Heart right ventricle (tissue), 16 donors: ENCODE data around the gene NAXD. TPM values are rescaled to one million over a fixed set of nuclear protein-coding genes. Genes with fewer than 3 reads are reported as not detected.

Source experiments
- ATAC-seq, 8 donors: fragments of 200-7000 bp; cut with Tn5 transposase; one replicate each; pipeline ENCODE4 v1.9.1; 2020; ENCODE audit warnings: mild to moderate bottlenecking in 8 of 8, moderate library complexity in 8 of 8, moderate number of reproducible peaks in 1 of 8
- DNase-seq, 2 donors: peaks; one replicate each; pipeline ENCODE4 v3.0.0-alpha.2; 2020
- H3K27ac ChIP-seq, 10 donors: fragments of 200-600 bp; sonication (generic) in 2 of 10; one replicate each; pipeline versions ENCODE4 v1.5.0 to v1.8.0; 2020 to 2022; ENCODE audit warnings: mild to moderate bottlenecking in 3 of 10
- H3K27me3 ChIP-seq, 7 donors: fragments of 200-600 bp; one replicate each; pipeline ENCODE4 v1.8.0; 2021 to 2022; ENCODE audit warnings: mild to moderate bottlenecking in 2 of 7
- H3K36me3 ChIP-seq, 9 donors: fragments of 200-600 bp; sonication (generic) in 1 of 9; one replicate each; pipeline versions ENCODE4 v1.5.0 to v1.8.0; 2020 to 2022; ENCODE audit warnings: mild to moderate bottlenecking in 2 of 9
- H3K4me1 ChIP-seq, 9 donors: fragments of 200-600 bp; sonication (generic) in 1 of 9; one replicate each; pipeline versions ENCODE4 v1.5.0 to v1.8.0; 2020 to 2022; ENCODE audit warnings: mild to moderate bottlenecking in 4 of 9
- H3K4me3 ChIP-seq, 10 donors: fragments of 200-600 bp; sonication (generic) in 2 of 10; one replicate each; pipeline versions ENCODE4 v1.5.0 to v1.8.0; 2020 to 2022; ENCODE audit warnings: mild to moderate bottlenecking in 7 of 10, moderate library complexity in 2 of 10
- H3K9me3 ChIP-seq, 11 donors: fragments of 200-600 bp in 10 of 11; sonication (generic) in 2 of 11; one replicate each; pipeline versions ENCODE4 v1.5.0 to v1.8.0; 2013 to 2022; ENCODE audit warnings: mild to moderate bottlenecking in 2 of 11, control low read depth in 1 of 11, moderate library complexity in 1 of 11
- WGBS, 2 donors: extraction: QIAGEN DNeasy Blood & Tissue Kit; methylation state at CpG; one replicate each; pipeline ENCODE4 v1.1.7; 2013; ENCODE audit warnings: inconsistent platforms in 1 of 2; 5-methylcytosine and 5-hydroxymethylcytosine counted together
- intact Hi-C, 10 donors: fragments of 100-400 bp; cut with DNase I; formaldehyde crosslinking; loops; one replicate each; pipeline versions ENCODE4 v1.11.1 to v1.14.2; 2022
- polyA plus RNA-seq, 2 donors: library from polyadenylated mRNA; stranded (reverse); fragments of 200-250 nt; gene quantifications; one replicate each; pipeline ENCODE4 v1.2.3, GENCODE V29; 2013
- total RNA-seq, 10 donors: library from RNA; stranded (reverse); fragmentation: NEBNext Ultra II Directional in 3 of 10; extraction: Animal tissue kit (Norgen Biotek cat#: 25700) in 3 of 10; gene quantifications; one replicate each; pipeline versions ENCODE4 v1.2.1 to v1.2.4, GENCODE V29; 2021 to 2023
- TF ChIP-seq, protein P1 (sequence below), 9 donors: fragments of 200-600 bp; sonication (generic) in 2 of 9; IDR thresholded peaks; one replicate each; pipeline versions ENCODE4 v1.5.0 to v1.8.0; 2021 to 2022; ENCODE audit warnings: antibody characterized with exemption in 9 of 9, mild to moderate bottlenecking in 5 of 9, moderate library complexity in 1 of 9
- donor health status: Arrhythmogenic right ventricular cardiomyopathy.
- donor health status: ischemic (EF 13 %, LVEDD 7.1; RV severe dilation, severe dysfunction).
- donor health status: healthy with polysubstance abuse.
- donor health status: DM: no; HTN: yes; CAD: no.
- donor health status: DM: no; HTN: no; CAD: no.
- donor health status: ischemic (EF 25% LVEDD 6.9; RV normal size, moderate dysfunction).
- donor health status: ischemic (EF 25% LVEDD 5.7; RV mildly dilated, moderate dysfunction).
- donor health status: healthy.
- donor health status: DM: yes; HTN: yes; CAD: no.
- donor health status: Ischemic cardiomyopathy.
- donor health status: ischemic (EF 35%, LVEDD 5.7; RV mildly dilated, moderate dysfunction).
- donor health status: nonischemic (EF 11% LVEDD 7.7; RV severe dilation, severe dysfunction).
- donor health status: DM: yes; HTN: yes; CAD: no.
- donor health status: PGD.
- donor health status: ischemic (EF 29% LVEDD 5.4; RV normal size, mild dysfunction).
- donor health status: nonischemic (EF 23%, LVEDD 6.1; RV moderate dilation, normal function).

The NAXD gene
- total and polyA plus RNA-seq, 12 donors = 22.1 to 43.4 (median 27.8) TPM

DNA sequence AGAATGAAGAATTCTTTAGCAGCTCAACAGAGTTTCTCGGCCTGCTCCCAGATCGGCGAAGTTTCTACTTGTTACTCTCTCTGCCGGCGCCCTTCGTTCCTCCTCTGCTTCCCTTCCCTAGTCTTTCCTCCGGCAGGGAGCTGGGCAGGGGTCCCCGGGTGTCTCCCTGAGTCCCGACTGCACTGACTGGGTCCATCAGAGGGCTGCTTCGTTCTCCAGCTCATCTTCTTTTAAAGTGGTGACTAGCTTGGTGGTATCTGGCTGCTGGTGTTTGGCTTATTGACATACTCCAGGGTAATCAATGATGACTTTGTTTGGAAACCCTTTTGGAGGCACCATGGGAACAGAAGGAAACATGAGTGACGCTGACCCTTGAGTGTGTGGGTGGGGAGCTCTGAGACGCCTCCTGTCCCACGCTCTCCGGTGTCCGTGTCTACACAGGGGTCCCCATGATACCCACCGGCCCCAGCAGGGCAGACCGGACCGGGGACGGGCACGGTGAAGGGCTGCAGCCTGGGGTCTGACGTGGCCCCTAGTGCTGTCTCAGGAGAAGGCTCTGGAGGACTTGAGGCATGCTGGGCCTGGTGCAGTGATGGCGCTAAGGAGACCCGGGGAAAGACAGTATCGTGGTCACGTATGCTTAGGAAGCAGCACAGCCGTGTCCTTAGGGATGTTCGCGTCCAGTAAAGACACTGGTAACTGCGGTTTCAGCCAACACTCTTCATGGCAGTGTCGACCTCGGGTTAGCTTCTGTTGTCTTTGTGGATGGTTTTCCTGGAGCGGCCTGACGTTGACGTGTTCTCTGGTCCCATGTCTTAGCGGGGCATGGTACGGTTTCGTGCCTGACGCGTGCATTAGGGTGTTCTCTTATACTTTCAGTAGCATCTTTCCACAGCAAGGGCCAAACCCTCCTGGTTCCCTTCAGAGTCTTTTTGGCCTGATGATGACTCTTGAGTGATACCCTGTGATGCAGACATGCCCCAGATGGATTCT is 23.8 kb downstream of the NAXD start:
- Histone ChIP-seq H3K27ac (no peak overlapping the region), H3K9me3 (no peaks in the 10 kb centered on the region), H3K27me3 (no peaks in the 10 kb centered on the region), H3K36me3 (peaks cover 8 to 100% (median 70%) of the 10 kb centered on the region in 9 donors), H3K4me1 (peaks cover 0 to 18% (median 14%) of the 10 kb centered on the region in 9 donors), H3K4me3 (no peak overlapping the region)
- intact Hi-C loops = no loop called here
- no peak for DNase-seq
- no peak for ATAC-seq
- WGBS, 2 donors = 93 to 94% methylated on average over 39 of the region's 39 CpGs
- TF ChIP-seq, protein P1, sequence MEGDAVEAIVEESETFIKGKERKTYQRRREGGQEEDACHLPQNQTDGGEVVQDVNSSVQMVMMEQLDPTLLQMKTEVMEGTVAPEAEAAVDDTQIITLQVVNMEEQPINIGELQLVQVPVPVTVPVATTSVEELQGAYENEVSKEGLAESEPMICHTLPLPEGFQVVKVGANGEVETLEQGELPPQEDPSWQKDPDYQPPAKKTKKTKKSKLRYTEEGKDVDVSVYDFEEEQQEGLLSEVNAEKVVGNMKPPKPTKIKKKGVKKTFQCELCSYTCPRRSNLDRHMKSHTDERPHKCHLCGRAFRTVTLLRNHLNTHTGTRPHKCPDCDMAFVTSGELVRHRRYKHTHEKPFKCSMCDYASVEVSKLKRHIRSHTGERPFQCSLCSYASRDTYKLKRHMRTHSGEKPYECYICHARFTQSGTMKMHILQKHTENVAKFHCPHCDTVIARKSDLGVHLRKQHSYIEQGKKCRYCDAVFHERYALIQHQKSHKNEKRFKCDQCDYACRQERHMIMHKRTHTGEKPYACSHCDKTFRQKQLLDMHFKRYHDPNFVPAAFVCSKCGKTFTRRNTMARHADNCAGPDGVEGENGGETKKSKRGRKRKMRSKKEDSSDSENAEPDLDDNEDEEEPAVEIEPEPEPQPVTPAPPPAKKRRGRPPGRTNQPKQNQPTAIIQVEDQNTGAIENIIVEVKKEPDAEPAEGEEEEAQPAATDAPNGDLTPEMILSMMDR (IDR thresholded peaks at IDR 0.05) = no peak

GRCh38 chr13:110639935-110640334 is 24.6 kb downstream of the NAXD start:
- peak overlapping the region in 2 of 10 donors; percentile 52 to 65 for H3K27ac ChIP-seq

DNA sequence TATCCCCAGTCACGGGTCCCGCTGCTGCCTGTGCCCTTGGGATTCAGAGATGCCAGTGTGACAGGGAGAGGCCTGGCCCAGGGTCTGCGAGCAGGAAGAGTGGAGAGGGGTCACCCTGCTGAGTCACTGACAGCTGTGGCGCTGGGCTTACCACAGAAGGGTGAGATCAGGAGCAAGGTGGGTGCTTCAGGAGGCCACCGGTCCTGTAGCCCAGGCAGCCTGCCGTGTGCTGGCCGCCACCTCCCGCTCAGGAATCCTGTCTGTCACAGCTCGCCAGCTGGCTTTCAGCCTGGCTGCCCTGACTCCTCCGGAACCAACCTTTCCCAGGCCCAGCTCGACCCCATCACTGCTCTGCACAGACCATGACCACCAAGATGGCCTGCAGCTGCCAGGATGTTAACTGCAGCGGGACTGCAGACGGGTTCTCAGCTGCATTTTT is 25.3 kb downstream of the NAXD start:
- intact Hi-C loops = no loop called here
- H3K27me3 ChIP-seq = no peaks in the 10 kb centered on the region
- no peak overlapping the region for H3K4me3 ChIP-seq
- peaks cover 8 to 99% (median 55%) of the 10 kb centered on the region in 9 donors for H3K36me3 ChIP-seq
- H3K4me1 ChIP-seq = peaks cover 0 to 30% (median 21%) of the 10 kb centered on the region in 9 donors
- peak; percentile 56 to 60 for DNase-seq
- 44 to 46% methylated on average over 13 of the region's 13 CpGs for WGBS, 2 donors
- ATAC-seq = peak in 7 of 8 donors; percentile 26 to 77 (median 61)
- peak overlapping the region in 5 of 10 donors; percentile 25 to 65 (median 46) for H3K27ac ChIP-seq
- H3K9me3 ChIP-seq = no peaks in the 10 kb centered on the region
- TF ChIP-seq, protein P1 (IDR thresholded peaks at IDR 0.05) = no peak

More at GRCh38 chr13:110639935-110640334, 24.6 kb downstream of the NAXD start:
- peaks cover 8 to 100% (median 62%) of the 10 kb centered on the region in 9 donors for H3K36me3 ChIP-seq
- no peak for ATAC-seq
- H3K4me1 ChIP-seq = peaks cover 0 to 25% (median 21%) of the 10 kb centered on the region in 9 donors
- H3K27me3 ChIP-seq = no peaks in the 10 kb centered on the region
- WGBS, 2 donors = 73 to 78% methylated on average over 5 of the region's 5 CpGs
- intact Hi-C loops = no loop called here
- DNase-seq = no peak
- no peak overlapping the region for H3K4me3 ChIP-seq
- H3K9me3 ChIP-seq = no peaks in the 10 kb centered on the region
- TF ChIP-seq, protein P1 (IDR thresholded peaks at IDR 0.05) = no peak
